Activated naive CD4-positive, alpha-beta T cell treated with anti-CD3 and anti-CD28 coated beads, Interleukin-2, amount 50 U/mL, for 24 hours (primary cell): Measurements from ENCODE around the gene SEC61A1.

ENCODE experiments used
- H3K27ac Mint-ChIP-seq: one replicate; pipeline ENCODE4 v1.8.0; 2021; ENCODE audit warnings: mild to moderate bottlenecking, mixed read lengths
- H3K27me3 Mint-ChIP-seq: one replicate; pipeline ENCODE4 v1.8.0; 2021; ENCODE audit warnings: mixed read lengths
- H3K36me3 Mint-ChIP-seq: one replicate; pipeline ENCODE4 v1.8.0; 2021; ENCODE audit warnings: mixed read lengths
- H3K4me1 Mint-ChIP-seq: one replicate; pipeline ENCODE4 v1.8.0; 2021; ENCODE audit warnings: mixed read lengths
- H3K4me3 Mint-ChIP-seq: one replicate; pipeline ENCODE4 v1.8.0; 2021; ENCODE audit warnings: mild to moderate bottlenecking, mixed read lengths
- H3K9me3 Mint-ChIP-seq: one replicate; pipeline ENCODE4 v1.8.0; 2021; ENCODE audit warnings: mixed read lengths

Gene SEC61A1

DNA sequence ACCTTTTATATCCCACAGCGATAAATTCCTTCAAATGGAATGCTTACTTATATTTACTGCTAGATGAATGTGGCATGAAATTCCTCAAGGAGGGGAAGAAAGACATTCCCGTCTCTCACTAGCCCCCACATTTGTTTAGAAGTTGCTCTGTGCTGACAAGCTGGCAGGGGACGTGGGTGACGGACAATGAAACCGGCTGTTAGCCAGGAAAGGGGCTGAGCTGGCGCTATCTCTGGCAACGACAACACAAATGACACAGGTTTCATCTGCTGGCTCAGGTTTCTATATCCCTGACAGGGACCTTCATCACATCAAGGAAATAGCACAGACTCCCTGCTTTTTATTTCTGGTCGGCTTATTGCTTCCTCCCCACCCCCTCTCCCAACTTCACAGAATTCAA lies 55.6 kb downstream of the SEC61A1 start:
- Mint-ChIP-seq H3K27ac (no peak overlapping the region), H3K4me3 (no peak overlapping the region), H3K36me3 (peaks cover 22% of the 10 kb centered on the region), H3K9me3 (no peaks in the 10 kb centered on the region), H3K4me1 (peaks cover 18% of the 10 kb centered on the region), H3K27me3 (no peaks in the 10 kb centered on the region)

DNA sequence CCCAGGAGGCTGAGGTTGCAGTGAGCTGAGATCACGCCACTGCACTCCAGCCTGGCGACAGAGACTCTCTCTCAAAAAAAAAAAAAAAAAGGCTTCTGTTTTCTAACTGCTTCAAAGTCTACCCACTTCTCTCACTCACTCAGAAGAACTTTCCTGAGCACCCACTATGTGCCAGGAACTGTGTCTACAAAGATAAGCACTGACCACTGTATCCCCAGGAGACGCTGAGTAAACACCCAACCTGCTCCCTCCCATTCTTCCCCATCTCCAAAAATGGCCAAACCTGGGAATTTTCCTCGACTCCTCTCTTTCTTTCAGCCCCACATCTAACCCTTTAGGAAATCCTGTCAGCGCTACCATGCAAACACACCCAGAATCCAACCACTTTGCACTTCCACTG lies 58.9 kb downstream of the SEC61A1 start:
- Mint-ChIP-seq H3K27ac (no peak overlapping the region), H3K4me1 (peaks cover 44% of the 10 kb centered on the region), H3K4me3 (no peak overlapping the region), H3K27me3 (no peaks in the 10 kb centered on the region), H3K9me3 (no peaks in the 10 kb centered on the region), H3K36me3 (peaks cover 26% of the 10 kb centered on the region)

- Mint-ChIP-seq H3K4me3 (peak overlapping the region; percentile 43), H3K9me3 (no peaks in the 10 kb centered on the region), H3K27me3 (no peaks in the 10 kb centered on the region), H3K4me1 (peaks cover 52% of the 10 kb centered on the region), H3K27ac (peak overlapping the region; percentile 90), H3K36me3 (peaks cover 30% of the 10 kb centered on the region)
These were observed 60.2 kb downstream of the SEC61A1 start for GRCh38 chr3:128112357-128112968.

GRCh38 chr3:128113817-128114794 lies 61.9 kb downstream of the SEC61A1 start:
- Mint-ChIP-seq H3K4me3 (no peak overlapping the region), H3K27me3 (no peaks in the 10 kb centered on the region), H3K27ac (peak overlapping the region; percentile 12), H3K4me1 (peaks cover 66% of the 10 kb centered on the region), H3K9me3 (no peaks in the 10 kb centered on the region), H3K36me3 (peaks cover 38% of the 10 kb centered on the region)
